ENCODE data around the gene ZC3H12A. TPM values are rescaled to one million over a fixed set of nuclear protein-coding genes. Genes with fewer than 3 reads are reported as not detected.

Gene ZC3H12A
- total RNA-seq, 2 experiments from 2014 or later: 164 to 165 TPM

- ChIA-PET POLR2A (interaction anchor here (1.4 to 7.8 kb wide), 2 partner anchors 8 to 31 kb away, joined by 4 to 136 read pairs; partner anchors contain the start of genes MEAF6 and ZC3H12A), CTCF (interaction anchor here (7.2 kb wide), 1 partner anchor 26 kb away, joined by 120 read pairs; no protein-coding TSS in a partner anchor)
- no peaks in the 10 kb centered on the region for H3K9me3 ChIP-seq (ENCODE audit: control insufficient read depth in 1 of 2, insufficient read depth in 1 of 2, low read length in 2 of 2)
- no peak for TF ChIP-seq CTCF (IDR thresholded peaks at IDR 0.05)
- Mint-ChIP-seq H3K4me3 (peak overlapping the region; percentile 75), H3K27me3 (no peaks in the 10 kb centered on the region), H3K9me3 (no peaks in the 10 kb centered on the region), H3K4me1 (ENCODE audit: low read depth) (peaks cover 46% of the 10 kb centered on the region), H3K27ac (peak overlapping the region; percentile 100), H3K36me3 (ENCODE audit: low read depth) (peaks cover 77% of the 10 kb centered on the region)
- peaks cover 67% of the 10 kb centered on the region for H3K36me3 ChIP-seq (ENCODE audit: insufficient read depth, low read length)
- intact Hi-C loops (cut with DNase I, micrococcal nuclease): no loop called here
- ATAC-seq (ENCODE audit: poor library complexity) (no peak), DNase-seq (peak in 1 of 14 experiments; percentile 24)
- H3K27me3 ChIP-seq (ENCODE audit: control insufficient read depth in 1 of 2, insufficient read depth in 2 of 2, low read length in 2 of 2): no peaks in the 10 kb centered on the region
- no peak overlapping the region for H3K4me3 ChIP-seq (ENCODE audit: low read length)
- peaks cover 60% of the 10 kb centered on the region for H3K4me1 ChIP-seq (ENCODE audit: insufficient read depth, low read length)
- no peak overlapping the region for H3K27ac ChIP-seq (ENCODE audit: low read depth in 1 of 2, low read length in 2 of 2)
Measured at GRCh38 chr1:37482796-37483744, 8.7 kb downstream of the ZC3H12A start.

GRCh38 chr1:37483785-37484184 is 9.4 kb downstream of the ZC3H12A start:
- Mint-ChIP-seq H3K9me3 (no peaks in the 10 kb centered on the region), H3K27ac (peak overlapping the region; percentile 70), H3K27me3 (no peaks in the 10 kb centered on the region), H3K4me3 (peak overlapping the region; percentile 39), H3K4me1 (ENCODE audit: low read depth) (peaks cover 39% of the 10 kb centered on the region), H3K36me3 (ENCODE audit: low read depth) (peaks cover 75% of the 10 kb centered on the region)
- ChIA-PET CTCF (interaction anchor here (7.2 kb wide), 1 partner anchor 27 kb away, joined by 120 read pairs; no protein-coding TSS in a partner anchor), POLR2A (interaction anchor here (0.8 to 7.8 kb wide), 3 partner anchors 9 to 31 kb away, joined by 4 to 136 read pairs (median 4); partner anchors contain the start of genes MEAF6 and ZC3H12A)
- Histone ChIP-seq H3K9me3 (ENCODE audit: control insufficient read depth in 1 of 2, insufficient read depth in 1 of 2, low read length in 2 of 2) (no peaks in the 10 kb centered on the region), H3K36me3 (ENCODE audit: insufficient read depth, low read length) (peaks cover 68% of the 10 kb centered on the region), H3K4me3 (ENCODE audit: low read length) (no peak overlapping the region), H3K4me1 (ENCODE audit: insufficient read depth, low read length) (peaks cover 53% of the 10 kb centered on the region), H3K27me3 (ENCODE audit: control insufficient read depth in 1 of 2, insufficient read depth in 2 of 2, low read length in 2 of 2) (no peaks in the 10 kb centered on the region), H3K27ac (ENCODE audit: low read depth in 1 of 2, low read length in 2 of 2) (no peak overlapping the region)
- intact Hi-C loops (cut with DNase I, micrococcal nuclease): no loop called here
- TF ChIP-seq CTCF (IDR thresholded peaks at IDR 0.05): no peak
- ATAC-seq (ENCODE audit: poor library complexity) (no peak), DNase-seq (peak in 1 of 14 experiments; percentile 19)

GRCh38 chr1:37484325-37485051 is 10.1 kb downstream of the ZC3H12A start:
- DNase-seq: peak in 1 of 14 experiments; percentile 20
- Histone ChIP-seq H3K36me3 (ENCODE audit: insufficient read depth, low read length) (peaks cover 66% of the 10 kb centered on the region), H3K27ac (ENCODE audit: low read depth in 1 of 2, low read length in 2 of 2) (no peak overlapping the region), H3K4me1 (ENCODE audit: insufficient read depth, low read length) (peaks cover 46% of the 10 kb centered on the region), H3K9me3 (ENCODE audit: control insufficient read depth in 1 of 2, insufficient read depth in 1 of 2, low read length in 2 of 2) (no peaks in the 10 kb centered on the region), H3K27me3 (ENCODE audit: control insufficient read depth in 1 of 2, insufficient read depth in 2 of 2, low read length in 2 of 2) (no peaks in the 10 kb centered on the region), H3K4me3 (ENCODE audit: low read length) (no peak overlapping the region)
- TF ChIP-seq CTCF (IDR thresholded peaks at IDR 0.05): no peak
- no peak for ATAC-seq (ENCODE audit: poor library complexity)
- ChIA-PET POLR2A (interaction anchor here (0.7 to 7.8 kb wide), 6 partner anchors 10 to 138 kb away, joined by 3 to 136 read pairs (median 5); partner anchors contain the start of genes MEAF6 and ZC3H12A), CTCF (interaction anchor here (1.0 to 7.2 kb wide), 2 partner anchors 28 to 30 kb away, joined by 3 to 120 read pairs; no protein-coding TSS in a partner anchor)
- Mint-ChIP-seq H3K27me3 (no peaks in the 10 kb centered on the region), H3K9me3 (no peaks in the 10 kb centered on the region), H3K4me3 (peak overlapping the region; percentile 39), H3K4me1 (ENCODE audit: low read depth) (peaks cover 32% of the 10 kb centered on the region), H3K27ac (peak overlapping the region; percentile 70), H3K36me3 (ENCODE audit: low read depth) (peaks cover 72% of the 10 kb centered on the region)
- intact Hi-C loops (cut with DNase I, micrococcal nuclease): no loop called here

All from CD4-positive, alpha-beta T cell (primary cell).